Stimulated activated CD8-positive, alpha-beta memory T cell treated with anti-CD3 and anti-CD28 coated beads, Interleukin-4, amount 100 ng/mL, for 4 hours (primary cell): ENCODE results near the gene ZFHX2.

Experiments used
- DNase-seq, 2 donors: peaks; one replicate each; pipeline ENCODE4 v3.0.0-alpha.2; 2020; ENCODE audit warnings: low read depth in 2 of 2, low spot score in 1 of 2

Gene ZFHX2

DNA sequence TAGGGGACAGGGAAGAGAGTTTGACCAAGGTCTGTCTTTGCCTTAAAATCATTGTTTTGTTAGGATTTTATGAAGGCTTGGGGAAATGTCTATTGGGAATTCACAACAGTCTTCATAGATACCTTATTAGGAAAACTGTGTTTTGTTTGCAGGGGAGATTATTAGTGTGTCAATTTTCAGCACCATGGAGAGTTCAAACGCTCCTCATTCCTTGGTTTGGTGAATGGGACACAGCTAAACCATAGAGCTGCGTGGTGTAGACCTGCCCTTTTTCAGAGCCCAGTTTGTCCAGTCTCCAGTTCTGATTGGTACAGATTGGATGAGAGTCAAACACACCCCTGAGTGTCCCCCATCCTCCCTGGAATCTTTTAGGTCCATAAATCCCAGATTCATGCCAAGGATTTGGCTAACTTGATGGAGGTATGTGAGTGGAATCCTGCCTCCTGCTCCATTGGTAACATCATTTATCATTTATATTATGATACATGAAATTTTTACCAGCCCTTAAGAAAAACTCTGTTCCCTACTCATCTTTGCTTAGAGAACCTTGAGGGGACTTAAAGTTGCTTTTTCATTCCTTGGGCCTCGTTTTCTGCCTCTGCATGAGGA is 70.1 kb downstream of the ZFHX2 start:
- DNase-seq = no peak

DNA sequence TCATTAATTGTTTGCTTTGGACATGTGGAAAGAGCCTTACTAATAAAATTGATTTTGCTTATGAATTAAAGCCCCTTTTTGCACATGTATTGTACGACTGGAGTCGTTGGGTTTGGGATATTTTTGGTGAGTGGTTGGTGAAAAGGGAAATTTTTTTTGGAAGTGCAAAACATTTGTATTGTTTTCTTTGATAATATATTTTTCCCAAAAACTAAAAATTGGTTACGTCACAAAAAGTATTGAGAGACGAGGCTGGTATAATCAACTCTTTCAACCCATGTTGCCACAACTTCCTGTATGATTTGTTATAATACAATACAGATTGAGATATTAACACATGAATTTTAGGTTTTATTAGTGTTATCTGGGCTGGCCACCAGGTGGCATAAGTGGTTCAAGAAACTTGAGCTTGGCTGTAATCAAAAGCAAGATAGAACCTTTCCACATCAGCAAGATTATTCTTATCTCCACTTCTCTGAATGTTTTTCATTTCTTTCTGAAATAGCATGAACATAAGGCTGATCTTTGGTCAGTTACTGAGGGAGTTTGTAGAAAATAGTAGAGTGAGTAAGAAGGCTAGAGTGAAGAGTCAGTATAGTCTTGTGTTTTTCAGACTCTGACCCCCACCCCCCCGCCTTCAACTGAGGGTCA is 73.3 kb downstream of the ZFHX2 start:
- DNase-seq = peak; percentile 24 to 33

DNA sequence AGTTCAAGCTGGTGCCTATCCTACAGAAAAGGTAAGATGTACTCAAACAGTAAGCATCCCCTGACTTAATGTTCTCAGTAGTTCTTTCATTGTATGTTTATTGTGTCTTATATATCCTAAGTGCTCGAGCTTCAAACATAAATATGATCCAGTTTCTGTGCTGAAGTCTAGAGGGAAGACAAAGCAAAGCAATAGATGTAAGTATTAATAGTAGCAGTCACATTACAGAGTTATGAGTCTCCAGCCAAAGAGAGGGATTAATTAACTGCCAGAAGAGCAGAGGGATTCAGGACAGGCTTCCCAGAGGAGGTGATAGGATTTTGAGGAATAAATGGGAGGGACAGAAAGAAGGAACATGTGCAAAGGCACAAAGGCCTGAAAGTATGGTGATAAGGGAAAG is 80.6 kb downstream of the ZFHX2 start:
- DNase-seq = no peak
